Measurements from ENCODE around the gene SPHKAP. TPM values are rescaled to one million over a fixed set of nuclear protein-coding genes. Genes with fewer than 3 reads are reported as not detected.

Gene SPHKAP, protein sequence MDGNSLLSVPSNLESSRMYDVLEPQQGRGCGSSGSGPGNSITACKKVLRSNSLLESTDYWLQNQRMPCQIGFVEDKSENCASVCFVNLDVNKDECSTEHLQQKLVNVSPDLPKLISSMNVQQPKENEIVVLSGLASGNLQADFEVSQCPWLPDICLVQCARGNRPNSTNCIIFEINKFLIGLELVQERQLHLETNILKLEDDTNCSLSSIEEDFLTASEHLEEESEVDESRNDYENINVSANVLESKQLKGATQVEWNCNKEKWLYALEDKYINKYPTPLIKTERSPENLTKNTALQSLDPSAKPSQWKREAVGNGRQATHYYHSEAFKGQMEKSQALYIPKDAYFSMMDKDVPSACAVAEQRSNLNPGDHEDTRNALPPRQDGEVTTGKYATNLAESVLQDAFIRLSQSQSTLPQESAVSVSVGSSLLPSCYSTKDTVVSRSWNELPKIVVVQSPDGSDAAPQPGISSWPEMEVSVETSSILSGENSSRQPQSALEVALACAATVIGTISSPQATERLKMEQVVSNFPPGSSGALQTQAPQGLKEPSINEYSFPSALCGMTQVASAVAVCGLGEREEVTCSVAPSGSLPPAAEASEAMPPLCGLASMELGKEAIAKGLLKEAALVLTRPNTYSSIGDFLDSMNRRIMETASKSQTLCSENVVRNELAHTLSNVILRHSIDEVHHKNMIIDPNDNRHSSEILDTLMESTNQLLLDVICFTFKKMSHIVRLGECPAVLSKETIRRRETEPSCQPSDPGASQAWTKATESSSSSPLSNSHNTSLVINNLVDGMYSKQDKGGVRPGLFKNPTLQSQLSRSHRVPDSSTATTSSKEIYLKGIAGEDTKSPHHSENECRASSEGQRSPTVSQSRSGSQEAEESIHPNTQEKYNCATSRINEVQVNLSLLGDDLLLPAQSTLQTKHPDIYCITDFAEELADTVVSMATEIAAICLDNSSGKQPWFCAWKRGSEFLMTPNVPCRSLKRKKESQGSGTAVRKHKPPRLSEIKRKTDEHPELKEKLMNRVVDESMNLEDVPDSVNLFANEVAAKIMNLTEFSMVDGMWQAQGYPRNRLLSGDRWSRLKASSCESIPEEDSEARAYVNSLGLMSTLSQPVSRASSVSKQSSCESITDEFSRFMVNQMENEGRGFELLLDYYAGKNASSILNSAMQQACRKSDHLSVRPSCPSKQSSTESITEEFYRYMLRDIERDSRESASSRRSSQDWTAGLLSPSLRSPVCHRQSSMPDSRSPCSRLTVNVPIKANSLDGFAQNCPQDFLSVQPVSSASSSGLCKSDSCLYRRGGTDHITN (N-terminal part only)
- not detected for total RNA-seq

DNA sequence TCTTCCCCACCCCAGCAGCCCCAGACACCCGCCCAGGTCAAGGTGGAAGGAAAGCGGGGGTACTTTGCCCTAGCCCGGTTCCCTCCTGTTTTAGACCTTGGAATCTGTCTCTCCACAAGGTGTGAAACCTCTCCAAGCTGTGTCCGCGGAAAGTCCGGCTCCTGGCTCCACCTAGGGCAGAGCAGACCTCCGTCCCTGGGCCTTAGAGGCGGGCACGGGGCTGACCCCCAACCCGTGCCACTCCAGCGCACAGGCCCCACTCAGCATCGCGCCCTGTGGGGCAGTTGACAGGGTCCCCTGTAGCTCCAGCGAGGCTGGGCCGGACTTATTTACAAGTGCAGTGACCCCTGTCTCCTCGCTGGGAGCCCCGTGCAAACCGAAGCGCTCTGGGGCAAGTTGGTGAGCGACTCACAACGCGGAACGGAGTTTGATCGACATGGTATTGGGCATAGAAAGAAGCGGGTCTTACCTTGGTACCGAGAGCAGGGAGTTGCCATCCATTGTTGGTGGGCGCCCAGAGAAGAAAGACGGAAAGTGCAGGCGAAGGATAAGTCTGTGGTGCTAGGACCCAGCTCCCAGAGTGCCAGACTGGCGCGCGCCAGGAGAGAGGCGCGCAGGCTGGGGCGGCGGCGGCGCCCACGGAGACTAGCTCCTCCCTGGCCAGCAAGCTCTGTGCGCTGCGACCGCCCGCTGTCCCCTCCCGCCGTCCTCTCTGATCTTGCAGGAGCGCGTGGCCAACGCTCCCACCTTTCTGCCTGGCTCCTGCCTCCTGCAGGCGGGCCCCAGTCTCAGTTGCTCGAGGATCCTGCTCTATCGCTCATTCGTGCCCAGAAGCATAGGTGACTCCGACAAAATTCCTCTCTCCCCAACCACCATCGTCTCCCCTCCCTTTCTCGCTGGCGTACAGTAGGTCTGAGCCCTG, at the start of gene SPHKAP:
TSS of gene SPHKAP (minus strand) at position 590 of the 922 bp plus-strand sequence. CDS start at position 501, 89 bp downstream.

Small RNA genes within 50 kb of the gene (small RNA-seq; reads per million reads assigned to genes)
- gene RNU6-624P: 0 reads per million in 2 donors
